GM23248 (cell line): ENCODE data around the gene IGSF21.

Source experiments
- EZH2 ChIP-seq: fragments of 200-600 bp; sonication (generic); IDR thresholded peaks from 2 replicates; pipeline ENCODE4 v1.6.1; 2018; ENCODE audit warnings: antibody characterized with exemption, mild to moderate bottlenecking; ENCODE audit not compliant: insufficient read depth, poor library complexity, severe bottlenecking
- EZH2phosphoT487 ChIP-seq: fragments of 200-600 bp; sonication (generic); IDR thresholded peaks from 2 replicates; pipeline ENCODE4 v1.6.1; 2018; ENCODE audit warnings: antibody characterized with exemption, moderate library complexity, mild to moderate bottlenecking, low read depth; ENCODE audit not compliant: insufficient read depth

DNA sequence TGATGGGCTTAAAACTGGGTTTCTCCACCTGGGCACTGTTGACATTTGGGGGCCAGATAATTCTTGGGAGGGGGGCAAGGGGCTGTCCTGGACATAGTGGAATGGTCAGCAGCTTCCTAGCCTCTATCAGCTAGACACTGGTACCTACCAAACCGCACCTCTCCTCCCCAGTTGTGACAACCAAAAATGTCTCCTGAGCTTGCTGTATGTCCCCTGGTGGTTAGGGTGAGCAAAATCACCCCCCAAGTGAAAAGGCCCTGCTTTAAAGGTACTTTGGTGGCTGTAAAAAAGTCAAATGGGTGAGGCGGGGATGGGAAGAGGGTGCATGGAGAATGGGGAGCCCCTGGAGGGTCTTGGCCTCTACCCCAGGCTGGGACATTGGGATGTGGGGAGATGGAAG is 182.0 kb downstream of the IGSF21 start:
- TF ChIP-seq EZH2phosphoT487 (no peak), EZH2 (no peak)
